HG03575 (cell line): ENCODE data around the gene TUG1.

Experiments
- ATAC-seq: cut with Tn5 transposase; IDR thresholded peaks from one replicate; pipeline ENCODE4 v1.9.1; 2021; ENCODE audit not compliant: unreplicated experiment, insufficient number of reproducible peaks, low FRiP score; ENCODE audit errors: extremely low read depth

Gene TUG1

DNA sequence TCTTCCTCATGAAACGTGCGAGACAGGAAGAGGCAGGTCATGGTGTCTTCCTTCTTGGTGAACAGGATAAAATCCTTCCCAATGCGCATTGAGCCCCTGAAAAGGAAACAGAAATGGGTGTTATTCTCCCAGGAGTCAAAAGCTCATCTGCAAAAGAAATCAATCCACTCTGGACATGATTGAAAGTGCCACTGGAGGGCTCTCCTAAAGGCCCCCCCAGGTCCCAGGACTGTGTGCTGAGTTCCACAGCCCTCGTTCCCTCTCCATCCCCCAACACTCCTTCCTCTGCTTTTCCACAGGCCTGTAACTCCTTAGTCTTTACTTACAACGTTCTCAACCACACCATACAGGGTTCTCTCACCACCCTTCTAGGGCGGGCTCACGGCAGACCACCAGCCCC lies 22.7 kb upstream of the TUG1 start:
- no peak for ATAC-seq

DNA sequence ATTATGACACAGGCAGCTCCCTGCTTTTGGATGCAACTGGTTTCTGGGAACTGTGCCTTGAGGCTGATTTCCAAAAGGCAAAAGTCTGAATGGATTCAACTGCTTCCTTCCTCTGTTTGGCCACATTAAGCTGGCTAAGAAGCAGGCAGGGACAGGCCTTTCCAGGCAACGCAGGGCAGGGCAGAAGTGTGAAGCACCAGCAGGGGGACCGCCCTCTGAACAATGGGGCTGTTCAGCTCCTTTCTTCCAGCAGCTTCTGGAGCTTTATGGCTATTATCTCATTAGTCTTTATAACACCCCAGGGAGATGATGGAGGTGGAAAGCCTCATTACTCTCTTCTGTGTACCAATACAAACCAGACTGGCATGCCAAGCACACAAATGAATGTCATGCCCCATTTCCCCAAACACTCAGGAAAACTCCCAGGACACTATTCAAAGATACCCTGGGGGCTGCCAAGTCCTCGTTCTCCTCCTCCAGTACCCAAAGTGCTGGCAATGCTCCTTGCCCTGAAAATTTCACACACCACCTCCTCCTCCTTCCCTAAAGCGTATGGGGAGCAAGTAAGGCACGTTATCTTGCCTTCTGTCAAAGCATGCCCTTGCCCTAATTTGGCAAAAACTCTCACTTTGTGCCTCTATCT lies 21.8 kb upstream of the TUG1 start:
- ATAC-seq: no peak

DNA sequence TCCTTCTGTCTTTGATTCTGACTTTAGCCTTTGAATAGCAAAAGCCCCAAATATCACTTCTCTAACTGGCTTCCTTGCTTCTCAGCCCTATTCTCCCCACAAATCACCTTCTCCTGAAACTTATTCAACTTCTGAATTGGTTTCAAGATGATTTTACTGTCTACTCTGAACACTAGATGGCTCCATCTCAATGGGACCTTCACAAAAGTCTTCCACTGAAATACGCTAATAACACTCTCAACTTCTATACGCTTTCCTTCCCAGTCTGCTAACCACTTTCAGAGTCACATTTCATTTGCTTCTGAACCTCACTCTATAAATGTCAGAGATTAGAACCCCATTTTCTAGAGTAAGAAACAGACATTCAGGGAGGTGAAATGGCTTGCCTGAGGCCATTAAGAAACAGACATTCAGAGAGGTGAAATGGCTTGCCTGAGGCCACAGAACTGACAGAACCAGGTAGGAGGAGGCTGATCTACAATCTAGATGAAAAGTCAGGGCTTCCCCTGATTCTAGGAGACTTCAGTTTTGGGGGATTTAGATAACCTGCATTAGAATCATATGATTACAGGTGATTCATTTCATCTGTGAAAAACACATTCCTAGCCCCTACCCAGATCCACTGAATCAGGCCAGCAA lies 21.1 kb upstream of the TUG1 start:
- no peak for ATAC-seq

DNA sequence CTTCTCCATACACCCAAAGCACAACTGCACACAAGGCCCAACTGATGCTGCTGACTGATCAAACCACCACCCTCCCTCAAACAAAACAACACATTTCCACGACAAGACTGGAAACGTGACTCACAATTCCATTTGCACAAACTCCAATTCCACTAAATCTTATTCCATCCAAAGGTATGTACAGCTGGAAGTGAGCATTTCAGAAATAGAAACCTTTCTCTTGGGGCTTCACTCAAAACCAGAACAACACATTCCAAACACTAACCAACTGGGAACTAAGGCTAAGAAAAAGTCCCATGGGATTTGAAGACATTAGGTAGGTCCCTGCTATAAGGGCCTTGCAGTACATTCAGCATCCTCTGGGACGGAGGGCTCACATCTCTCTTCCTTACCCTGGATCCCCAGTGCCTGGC lies 20.1 kb upstream of the TUG1 start:
- ATAC-seq: no peak

DNA sequence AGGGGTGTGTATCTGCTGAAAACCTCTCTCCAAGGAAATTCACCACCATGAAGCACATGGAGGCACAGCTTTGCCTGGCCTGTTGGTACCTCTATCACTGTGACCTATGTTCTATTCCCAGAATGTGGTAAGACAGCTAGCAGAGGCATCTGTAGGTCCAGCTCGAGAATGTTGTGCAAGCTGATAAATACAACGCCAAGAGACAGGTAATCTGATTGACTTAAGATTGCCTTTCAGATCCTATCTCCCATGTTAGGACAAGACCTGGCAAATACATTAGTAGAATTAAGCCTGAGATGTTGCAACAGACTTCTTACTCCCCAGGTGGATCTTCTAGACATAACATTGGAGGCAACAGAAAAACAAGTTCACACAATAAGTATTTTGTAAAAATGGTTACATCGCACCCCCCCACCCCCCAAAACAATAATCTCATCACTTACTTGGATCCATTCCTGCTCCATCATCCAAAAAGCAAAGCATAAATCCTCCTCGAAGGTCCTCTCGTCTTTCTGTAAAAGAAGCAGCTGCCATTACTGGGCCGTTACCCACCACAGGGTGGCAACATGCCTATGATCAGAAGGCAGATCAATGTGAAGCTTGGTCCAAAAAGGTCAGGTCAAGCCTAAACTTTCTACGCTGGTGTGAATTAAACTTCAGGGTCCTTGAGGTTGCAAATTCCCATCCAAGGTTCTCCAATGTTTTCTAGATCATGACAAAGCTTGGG lies 19.0 kb upstream of the TUG1 start:
- ATAC-seq: no peak

DNA sequence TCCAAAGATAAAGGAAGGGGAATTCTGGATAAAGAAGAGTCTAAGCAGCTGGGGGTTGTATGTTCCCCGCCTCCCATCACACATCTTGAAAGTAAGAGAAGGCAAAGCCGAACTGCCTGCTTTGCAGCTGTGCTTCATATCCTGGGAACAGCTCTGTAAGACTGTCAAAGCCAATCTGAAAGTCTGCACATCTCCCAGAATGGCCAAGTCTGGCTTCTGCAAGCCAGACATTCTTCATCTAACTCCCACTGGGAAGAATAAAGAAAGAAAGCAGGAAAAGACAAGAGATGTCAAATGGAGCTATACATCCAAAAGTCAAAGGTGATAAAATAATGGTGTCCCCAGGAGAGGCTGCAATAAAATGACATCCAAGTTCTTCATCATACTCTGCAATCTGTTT lies 15.9 kb upstream of the TUG1 start:
- no peak for ATAC-seq

DNA sequence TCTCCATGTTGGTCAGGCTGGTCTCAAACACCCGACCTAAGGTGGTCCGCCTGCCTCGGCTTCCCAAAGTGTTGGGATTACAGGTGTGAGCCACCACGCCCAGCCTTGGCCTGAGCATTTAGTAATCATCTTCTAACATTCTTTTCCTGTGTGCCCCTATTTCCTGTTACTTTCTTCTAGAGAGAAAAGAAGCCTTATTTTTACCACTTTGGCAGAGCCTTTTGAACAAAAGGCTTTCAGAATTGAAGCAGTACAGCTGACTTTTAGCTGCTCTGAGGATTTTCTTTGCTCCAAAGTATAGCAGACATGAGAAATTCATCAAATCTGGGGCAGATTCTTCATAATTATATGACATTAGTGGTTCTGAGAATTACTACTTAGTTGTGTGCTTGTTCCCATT lies 13.9 kb upstream of the TUG1 start:
- no peak for ATAC-seq

DNA sequence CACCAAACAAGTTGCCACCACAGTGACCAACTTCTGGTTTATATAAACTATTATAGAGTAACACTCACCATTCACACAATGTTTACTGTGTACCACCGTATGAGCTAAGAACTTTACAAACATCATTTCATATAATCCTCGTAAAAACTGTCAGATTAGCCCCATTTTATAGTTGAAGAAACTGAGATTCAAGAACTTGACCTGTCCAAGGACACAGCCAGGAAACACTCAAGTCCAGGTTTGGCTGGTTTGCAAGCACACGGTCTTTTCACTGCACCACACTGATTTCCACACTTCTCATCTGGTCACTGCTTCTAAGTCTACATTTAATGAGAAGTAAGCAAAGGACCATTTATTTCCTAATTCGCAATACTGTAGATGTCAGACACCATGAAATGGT lies 4.2 kb upstream of the TUG1 start:
- ATAC-seq: no peak

DNA sequence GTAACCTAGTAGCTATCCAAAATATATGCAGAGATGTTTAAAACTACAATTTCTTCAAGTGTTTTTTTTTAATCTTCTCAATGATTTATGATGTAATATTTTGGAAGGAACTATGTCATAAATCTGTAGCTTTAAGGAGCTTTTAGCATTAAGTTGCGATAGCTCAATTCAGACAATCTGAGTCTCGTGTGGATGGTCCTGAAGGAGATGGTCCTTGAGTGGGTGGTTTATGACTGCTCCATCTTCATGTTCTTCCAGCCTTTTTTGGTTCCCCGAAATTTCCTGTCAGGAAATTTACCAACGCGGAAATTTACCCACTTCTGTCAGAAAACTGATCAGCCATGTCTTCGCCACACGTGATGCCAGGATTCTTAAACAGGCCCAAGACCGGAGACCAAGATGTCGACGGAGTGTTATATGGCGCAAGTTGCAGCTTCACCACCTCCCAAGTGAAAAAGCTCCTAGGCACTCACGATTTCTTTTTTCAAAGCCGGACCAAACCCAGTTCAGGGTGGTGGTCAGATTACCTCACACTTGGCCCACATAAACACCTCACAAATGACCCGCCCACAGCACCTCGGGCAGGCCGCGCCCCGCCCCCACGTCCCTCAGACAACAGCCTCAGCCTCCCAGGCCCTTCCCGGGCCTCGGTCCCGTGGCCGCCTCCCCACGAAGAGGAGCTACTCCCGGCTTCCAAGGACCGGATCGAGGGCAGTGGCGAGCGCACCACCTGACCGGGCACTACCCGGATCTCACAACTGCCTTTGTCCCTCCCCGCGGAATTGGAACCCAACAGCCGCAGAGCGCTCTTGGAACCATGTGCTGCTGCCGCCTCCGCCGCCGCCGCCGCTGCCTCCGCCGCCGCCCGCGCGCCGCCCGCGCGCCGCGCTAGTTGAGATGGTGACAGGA lies 796 bp upstream of the TUG1 start, which contains the start of gene MORC2:
Gene MORC2, minus strand, starts transcription at position 760 of the 909 bp plus-strand sequence. CDS start 885 bp downstream, outside the sequence.
- peak; percentile 21 for ATAC-seq

DNA sequence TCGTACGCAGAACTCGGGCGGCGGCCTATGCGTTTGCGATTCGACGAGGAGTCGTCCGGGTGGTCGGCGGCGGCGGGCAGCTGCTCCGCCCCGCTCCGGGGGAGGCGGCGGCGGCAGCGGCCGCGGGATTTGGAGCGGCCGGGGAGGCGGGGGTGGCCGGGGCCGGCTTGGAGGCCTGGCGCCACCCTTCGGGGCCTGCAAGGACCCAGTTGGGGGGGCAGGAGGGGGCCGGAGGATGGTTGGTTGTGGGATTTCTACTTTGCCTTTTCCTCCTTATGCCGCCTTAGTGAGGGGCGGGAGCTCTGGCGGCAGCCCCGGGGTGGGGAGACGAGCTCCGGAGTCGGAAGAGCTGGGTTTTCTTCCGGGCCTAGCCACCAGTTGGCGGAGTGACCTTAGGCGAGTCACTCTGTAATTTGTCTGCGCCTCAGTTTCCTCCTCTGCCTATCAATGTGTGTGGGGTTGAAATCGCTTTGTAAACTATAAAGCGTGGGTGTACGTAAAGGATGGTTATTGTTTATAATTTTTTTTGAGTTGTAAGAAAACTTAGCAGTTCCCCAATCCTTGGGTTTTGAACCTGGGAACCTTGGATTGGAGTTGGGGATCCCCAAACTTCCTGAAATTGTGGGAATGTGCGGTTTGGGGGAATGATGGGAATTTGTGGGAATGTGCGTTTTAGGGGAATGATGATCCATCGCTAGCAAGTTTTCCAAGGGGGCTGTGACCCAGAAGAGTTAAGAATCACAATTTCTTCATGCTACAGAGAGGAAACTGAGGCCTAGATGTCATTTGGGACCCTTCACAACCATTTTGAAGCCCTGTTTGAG lies 679 bp downstream of the TUG1 start:
- no peak for ATAC-seq

DNA sequence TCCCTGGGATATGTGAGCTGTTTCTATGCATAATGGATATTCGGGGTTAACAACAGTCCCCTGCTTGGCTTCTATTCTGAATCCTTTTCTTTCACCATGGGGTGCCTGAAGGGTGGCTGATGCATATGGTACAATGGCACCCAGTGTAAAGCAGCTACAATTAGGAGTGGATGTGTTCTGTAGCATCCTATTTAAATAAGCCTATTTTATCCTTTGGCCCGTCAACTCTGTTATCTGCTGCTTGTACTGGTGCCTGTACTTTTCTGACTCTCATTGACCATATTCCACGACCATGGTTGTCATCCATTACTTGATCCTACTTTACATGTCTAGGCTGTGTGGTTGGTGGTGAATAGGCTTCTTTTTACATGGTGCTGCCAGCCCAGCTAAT lies 1.3 kb downstream of the TUG1 start:
- ATAC-seq: no peak

DNA sequence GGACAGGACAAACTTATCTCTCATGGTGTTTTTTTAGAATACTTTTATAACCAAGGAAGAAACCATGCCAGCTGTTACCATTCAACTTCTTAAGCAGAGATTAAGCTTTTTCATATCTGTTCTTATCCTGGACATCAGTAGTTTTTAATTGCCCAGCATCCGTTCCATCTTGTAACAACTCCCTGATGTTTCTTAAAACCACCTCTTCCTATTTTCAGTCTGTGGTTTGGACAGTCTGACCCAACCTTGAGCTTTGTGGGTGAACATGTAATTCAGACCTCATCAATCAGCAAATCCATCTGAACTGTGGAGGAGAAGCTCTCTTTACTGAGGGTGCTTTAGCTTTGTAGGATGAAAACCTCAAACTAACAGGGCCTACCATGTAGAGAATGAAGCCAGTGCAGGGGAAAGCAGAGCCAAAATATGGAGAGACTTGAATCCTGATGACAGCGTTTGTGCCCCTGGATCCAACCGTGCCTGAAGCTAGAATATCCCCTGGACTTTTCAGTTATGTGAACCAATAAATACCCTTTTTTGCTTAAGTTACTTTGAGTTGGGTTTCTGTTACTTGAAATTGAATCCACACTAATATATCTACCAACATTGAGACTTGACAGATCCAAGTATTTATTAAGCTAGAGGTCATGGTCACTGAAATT lies 9.4 kb downstream of the TUG1 start:
- no peak for ATAC-seq

DNA sequence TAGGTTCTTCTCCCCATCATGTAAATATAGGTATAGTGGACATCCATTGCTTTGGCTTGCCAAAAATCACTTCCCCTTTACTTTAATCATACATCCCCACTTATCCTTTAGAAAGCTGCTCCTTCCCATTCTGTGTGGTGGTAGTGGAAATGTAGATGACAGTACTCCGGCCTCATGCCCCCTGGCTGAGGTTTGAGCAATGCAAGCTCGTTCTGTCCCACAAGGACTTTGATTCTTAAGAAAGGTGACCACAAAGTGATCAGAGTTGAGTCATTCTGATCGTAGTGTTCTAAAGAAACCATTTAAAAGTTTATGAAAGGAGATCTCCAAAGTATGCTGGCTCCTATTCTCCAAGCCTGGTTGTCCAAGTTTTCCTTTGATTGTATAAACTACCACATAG lies 10.9 kb downstream of the TUG1 start:
- no peak for ATAC-seq

DNA sequence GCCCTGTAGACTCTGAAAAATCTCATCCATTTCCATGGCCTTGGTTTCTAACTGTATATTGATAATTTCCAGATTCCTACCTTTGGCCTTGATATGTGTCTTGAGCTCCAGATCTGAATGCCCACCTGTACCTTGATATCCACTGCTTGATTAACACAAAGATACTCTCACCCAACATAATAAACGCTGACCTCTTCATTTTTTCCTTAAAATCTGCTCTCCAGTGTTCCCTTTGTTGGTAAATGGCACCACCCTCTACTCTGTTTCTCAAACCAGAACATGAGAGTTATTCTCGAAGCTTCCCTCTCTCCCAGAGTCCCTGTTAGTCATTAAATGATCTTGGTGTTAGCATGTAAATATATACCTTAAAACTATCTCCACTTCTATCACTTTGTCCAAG lies 13.4 kb downstream of the TUG1 start:
- ATAC-seq: no peak

DNA sequence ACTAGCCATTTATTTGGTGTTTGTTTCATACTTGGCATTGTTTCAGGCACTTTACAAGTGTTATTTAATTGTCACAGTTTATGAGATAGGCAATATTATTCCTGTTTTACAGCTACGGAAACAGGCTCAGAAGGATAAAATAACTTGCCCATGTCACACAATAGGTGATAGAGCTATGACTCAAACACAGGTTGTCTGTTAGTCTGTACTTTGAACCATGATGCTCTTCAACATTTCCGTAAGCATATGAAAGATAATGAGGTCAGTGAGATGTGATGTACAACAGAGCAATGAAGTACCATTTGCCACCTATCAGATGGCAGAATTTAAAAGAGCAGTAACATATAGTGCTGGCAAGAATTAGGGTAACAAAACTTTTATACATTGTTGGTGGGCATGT lies 15.3 kb downstream of the TUG1 start:
- no peak for ATAC-seq

DNA sequence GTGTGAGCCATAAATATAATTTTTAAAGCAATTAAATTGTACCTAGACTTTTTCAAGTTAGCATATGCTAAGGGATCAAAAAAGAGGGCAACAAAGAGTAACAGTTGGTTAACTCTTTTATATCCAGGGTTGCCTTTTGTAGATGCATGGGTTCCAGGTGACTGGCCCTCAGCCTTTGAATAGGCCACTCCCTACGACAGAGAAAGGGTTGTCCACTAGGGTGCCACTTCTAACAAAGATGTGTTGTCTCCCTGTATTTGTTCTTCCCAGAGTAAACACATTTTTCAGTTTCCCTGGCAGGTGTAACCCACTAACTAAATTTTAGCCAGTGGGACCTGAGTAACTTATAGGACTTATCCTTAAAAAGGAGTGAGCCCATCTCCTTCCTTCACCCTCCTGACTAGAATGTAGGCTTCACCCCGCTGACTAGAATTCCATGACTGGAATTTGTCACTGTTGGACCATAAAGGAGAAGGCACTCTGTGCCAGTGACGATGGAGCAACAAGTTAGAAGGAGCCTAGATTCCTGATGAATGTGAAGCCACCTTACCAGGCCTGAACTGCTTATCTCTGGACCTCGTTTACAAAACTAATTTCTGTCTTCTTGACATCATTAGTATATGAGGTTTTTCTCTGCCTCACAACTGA lies 16.6 kb downstream of the TUG1 start:
- no peak for ATAC-seq

DNA sequence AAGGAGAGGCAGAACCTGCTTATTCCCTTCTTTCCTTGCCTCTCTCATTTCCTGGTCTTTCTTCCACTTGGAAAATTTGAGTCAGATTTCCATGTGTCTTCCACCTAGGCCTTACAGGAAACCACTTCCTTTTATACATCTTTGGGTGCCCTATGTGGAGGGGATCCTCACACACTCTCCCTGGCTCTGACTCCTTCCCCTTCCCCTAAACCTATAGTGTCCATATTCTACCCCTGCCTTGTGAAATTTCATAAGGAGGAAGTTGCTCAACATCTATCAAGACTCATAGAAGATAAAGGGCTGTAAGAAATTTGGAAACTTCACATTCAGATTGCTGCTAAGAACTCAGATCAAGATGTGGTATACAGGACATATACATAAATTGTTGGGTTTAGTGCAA lies 20.4 kb downstream of the TUG1 start:
- ATAC-seq: no peak

DNA sequence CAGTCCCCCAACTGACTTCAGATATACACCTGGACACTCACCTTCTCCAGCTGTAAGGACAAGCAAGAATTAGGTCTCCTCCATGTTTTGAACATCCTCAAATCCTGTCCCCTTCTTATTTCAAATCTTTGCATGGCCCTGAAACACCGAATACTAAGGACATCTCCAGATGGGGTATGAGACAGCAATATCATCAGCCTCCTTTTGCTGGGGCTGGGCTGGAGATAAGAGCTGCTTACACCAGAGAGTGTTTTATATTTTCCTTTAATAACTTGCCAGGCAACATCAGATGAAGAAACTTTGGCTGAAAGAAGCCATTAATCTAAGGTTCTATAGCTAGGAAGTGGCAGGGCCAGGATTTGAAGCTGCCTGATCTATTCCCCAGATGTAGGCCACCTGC lies 21.6 kb downstream of the TUG1 start:
- ATAC-seq: no peak
